ENCODE data around the gene RAD18. TPM values are rescaled to one million over a fixed set of nuclear protein-coding genes. Genes with fewer than 3 reads are reported as not detected.

Gene RAD18
- polyA plus RNA-seq, 1 donor from 2014 or later = 4.7 TPM

DNA sequence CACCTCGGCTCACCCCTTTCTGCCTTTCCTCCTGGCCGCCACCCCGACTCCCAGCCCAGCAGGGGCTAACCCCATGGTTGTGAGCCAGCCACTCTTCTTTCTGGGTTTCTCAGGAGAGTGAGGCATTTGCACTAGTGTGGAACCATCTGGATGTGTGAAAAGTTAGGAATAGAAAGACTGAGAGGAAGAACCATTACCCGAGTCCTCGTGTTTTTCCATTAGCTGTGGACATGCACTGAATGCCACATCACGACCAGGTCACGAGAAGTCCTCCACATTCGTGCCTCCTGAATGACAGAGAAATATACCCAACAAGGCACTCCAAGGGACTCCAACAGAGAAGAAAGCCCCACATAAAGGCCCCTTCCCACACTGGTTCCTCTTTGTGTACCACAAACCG, 18.0 kb upstream of the RAD18 start:
- Histone ChIP-seq H3K9me2 (ENCODE audit: insufficient read depth, low read length) (no peaks in the 10 kb centered on the region), H3K4me3 (ENCODE audit: low read length) (no peak overlapping the region), H3K27ac (ENCODE audit: low read length) (no peak overlapping the region), H3K4me2 (ENCODE audit: low read length) (no peak overlapping the region), H3K9me3 (ENCODE audit: low read length) (no peaks in the 10 kb centered on the region), H3F3A (ENCODE audit: insufficient read depth, low read length, poor library complexity, severe bottlenecking) (no peaks in the 10 kb centered on the region), H2AFZ (ENCODE audit: low read depth, low read length) (no peak overlapping the region), H3K79me2 (replicated peaks; ENCODE audit: insufficient read depth, low read length) (no peaks in the 10 kb centered on the region), H4K20me1 (ENCODE audit: insufficient read depth) (no peaks in the 10 kb centered on the region), H3K36me3 (ENCODE audit: insufficient read depth, low read length) (no peaks in the 10 kb centered on the region), H3K9ac (ENCODE audit: low read length) (no peak overlapping the region), H3K27me3 (ENCODE audit: insufficient read depth, low read depth, low read length) (no peaks in the 10 kb centered on the region)
- TF ChIP-seq SMC3 (conservative IDR thresholded peaks at IDR 0.05; ENCODE audit: poor library complexity) (no peak), RAD21 (conservative IDR thresholded peaks at IDR 0.05) (no peak), EP300 (conservative IDR thresholded peaks at IDR 0.05; ENCODE audit: poor library complexity, severe bottlenecking) (no peak), TAF1 (IDR thresholded peaks at IDR 0.05; ENCODE audit: low read depth) (no peak), POLR2AphosphoS5 (IDR thresholded peaks at IDR 0.05) (no peak), MXI1 (conservative IDR thresholded peaks at IDR 0.05; ENCODE audit: poor library complexity, severe bottlenecking) (no peak), EZH2 (IDR thresholded peaks at IDR 0.05; ENCODE audit: borderline replicate concordance, insufficient read depth, low read length, poor library complexity, severe bottlenecking) (no peak)
- TF ChIP-seq, protein P1, sequence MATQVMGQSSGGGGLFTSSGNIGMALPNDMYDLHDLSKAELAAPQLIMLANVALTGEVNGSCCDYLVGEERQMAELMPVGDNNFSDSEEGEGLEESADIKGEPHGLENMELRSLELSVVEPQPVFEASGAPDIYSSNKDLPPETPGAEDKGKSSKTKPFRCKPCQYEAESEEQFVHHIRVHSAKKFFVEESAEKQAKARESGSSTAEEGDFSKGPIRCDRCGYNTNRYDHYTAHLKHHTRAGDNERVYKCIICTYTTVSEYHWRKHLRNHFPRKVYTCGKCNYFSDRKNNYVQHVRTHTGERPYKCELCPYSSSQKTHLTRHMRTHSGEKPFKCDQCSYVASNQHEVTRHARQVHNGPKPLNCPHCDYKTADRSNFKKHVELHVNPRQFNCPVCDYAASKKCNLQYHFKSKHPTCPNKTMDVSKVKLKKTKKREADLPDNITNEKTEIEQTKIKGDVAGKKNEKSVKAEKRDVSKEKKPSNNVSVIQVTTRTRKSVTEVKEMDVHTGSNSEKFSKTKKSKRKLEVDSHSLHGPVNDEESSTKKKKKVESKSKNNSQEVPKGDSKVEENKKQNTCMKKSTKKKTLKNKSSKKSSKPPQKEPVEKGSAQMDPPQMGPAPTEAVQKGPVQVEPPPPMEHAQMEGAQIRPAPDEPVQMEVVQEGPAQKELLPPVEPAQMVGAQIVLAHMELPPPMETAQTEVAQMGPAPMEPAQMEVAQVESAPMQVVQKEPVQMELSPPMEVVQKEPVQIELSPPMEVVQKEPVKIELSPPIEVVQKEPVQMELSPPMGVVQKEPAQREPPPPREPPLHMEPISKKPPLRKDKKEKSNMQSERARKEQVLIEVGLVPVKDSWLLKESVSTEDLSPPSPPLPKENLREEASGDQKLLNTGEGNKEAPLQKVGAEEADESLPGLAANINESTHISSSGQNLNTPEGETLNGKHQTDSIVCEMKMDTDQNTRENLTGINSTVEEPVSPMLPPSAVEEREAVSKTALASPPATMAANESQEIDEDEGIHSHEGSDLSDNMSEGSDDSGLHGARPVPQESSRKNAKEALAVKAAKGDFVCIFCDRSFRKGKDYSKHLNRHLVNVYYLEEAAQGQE (IDR thresholded peaks at IDR 0.05; ENCODE audit: borderline replicate concordance) = no peak
- TF ChIP-seq, protein P2, sequence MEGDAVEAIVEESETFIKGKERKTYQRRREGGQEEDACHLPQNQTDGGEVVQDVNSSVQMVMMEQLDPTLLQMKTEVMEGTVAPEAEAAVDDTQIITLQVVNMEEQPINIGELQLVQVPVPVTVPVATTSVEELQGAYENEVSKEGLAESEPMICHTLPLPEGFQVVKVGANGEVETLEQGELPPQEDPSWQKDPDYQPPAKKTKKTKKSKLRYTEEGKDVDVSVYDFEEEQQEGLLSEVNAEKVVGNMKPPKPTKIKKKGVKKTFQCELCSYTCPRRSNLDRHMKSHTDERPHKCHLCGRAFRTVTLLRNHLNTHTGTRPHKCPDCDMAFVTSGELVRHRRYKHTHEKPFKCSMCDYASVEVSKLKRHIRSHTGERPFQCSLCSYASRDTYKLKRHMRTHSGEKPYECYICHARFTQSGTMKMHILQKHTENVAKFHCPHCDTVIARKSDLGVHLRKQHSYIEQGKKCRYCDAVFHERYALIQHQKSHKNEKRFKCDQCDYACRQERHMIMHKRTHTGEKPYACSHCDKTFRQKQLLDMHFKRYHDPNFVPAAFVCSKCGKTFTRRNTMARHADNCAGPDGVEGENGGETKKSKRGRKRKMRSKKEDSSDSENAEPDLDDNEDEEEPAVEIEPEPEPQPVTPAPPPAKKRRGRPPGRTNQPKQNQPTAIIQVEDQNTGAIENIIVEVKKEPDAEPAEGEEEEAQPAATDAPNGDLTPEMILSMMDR (IDR thresholded peaks at IDR 0.05; ENCODE audit: poor library complexity, severe bottlenecking) = no peak

DNA sequence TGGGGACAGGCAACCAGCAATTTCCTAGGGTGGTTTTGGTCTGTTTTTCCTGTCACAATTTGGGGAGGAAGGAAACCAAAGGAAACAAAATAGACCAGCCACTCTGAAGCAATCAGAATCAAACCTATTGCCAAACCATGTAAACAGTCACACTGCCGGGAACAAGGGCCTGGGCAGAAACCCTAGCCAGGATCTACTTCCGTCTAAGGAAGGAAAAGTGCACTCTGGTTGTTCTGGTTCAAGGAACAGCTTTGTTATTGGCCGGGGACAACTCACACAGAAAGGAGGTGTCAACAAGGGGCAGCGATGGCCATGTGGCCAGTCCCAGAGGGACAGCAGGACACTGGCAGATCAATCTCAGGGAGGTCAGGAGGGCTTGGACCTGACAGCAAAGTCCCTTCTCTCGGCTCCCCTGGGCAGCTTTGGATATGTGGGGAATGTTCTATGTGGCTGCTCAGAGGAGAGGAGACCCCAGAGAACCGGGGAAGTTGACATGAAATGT, 17.5 kb upstream of the RAD18 start:
- no peaks in the 10 kb centered on the region for H3K36me3 ChIP-seq (ENCODE audit: insufficient read depth, low read length)
- TF ChIP-seq MXI1 (conservative IDR thresholded peaks at IDR 0.05; ENCODE audit: poor library complexity, severe bottlenecking) = no peak
- no peaks in the 10 kb centered on the region for H3F3A ChIP-seq (ENCODE audit: insufficient read depth, low read length, poor library complexity, severe bottlenecking)
- H3K9ac ChIP-seq (ENCODE audit: low read length) = no peak overlapping the region
- H3K27ac ChIP-seq (ENCODE audit: low read length) = no peak overlapping the region
- no peaks in the 10 kb centered on the region for H3K27me3 ChIP-seq (ENCODE audit: insufficient read depth, low read depth, low read length)
- H3K4me2 ChIP-seq (ENCODE audit: low read length) = no peak overlapping the region
- H3K9me2 ChIP-seq (ENCODE audit: insufficient read depth, low read length) = no peaks in the 10 kb centered on the region
- no peaks in the 10 kb centered on the region for H4K20me1 ChIP-seq (ENCODE audit: insufficient read depth)
- H3K4me3 ChIP-seq (ENCODE audit: low read length) = no peak overlapping the region
- no peaks in the 10 kb centered on the region for H3K9me3 ChIP-seq (ENCODE audit: low read length)
- H3K79me2 ChIP-seq (replicated peaks; ENCODE audit: insufficient read depth, low read length) = no peaks in the 10 kb centered on the region
- H2AFZ ChIP-seq (ENCODE audit: low read depth, low read length) = no peak overlapping the region

DNA sequence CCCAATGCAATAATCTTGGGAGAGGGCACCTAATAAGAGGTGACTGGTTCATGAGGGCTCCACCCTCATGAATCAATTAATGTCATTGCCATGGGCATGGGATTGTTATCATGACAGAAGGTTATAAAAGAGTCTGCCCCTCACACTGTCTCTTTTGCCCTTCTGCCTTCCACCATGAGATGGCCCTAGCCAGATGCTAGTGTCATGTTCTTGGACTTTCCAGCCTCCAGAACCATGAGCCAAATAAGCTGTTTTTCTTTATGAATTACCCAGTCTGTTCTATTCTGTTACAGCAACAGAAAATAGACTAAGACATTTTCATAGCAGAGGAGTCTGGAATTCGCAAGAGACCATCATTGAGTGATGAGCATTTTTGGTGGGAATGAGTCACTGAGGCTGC, 16.0 kb upstream of the RAD18 start:
- Histone ChIP-seq H3K79me2 (replicated peaks; ENCODE audit: insufficient read depth, low read length) (no peaks in the 10 kb centered on the region), H2AFZ (ENCODE audit: low read depth, low read length) (no peak overlapping the region), H3K4me2 (ENCODE audit: low read length) (no peak overlapping the region), H3K27ac (ENCODE audit: low read length) (no peak overlapping the region), H4K20me1 (ENCODE audit: insufficient read depth) (no peaks in the 10 kb centered on the region), H3F3A (ENCODE audit: insufficient read depth, low read length, poor library complexity, severe bottlenecking) (no peaks in the 10 kb centered on the region), H3K27me3 (ENCODE audit: insufficient read depth, low read depth, low read length) (no peaks in the 10 kb centered on the region), H3K9me2 (ENCODE audit: insufficient read depth, low read length) (no peaks in the 10 kb centered on the region), H3K4me3 (ENCODE audit: low read length) (no peak overlapping the region), H3K36me3 (ENCODE audit: insufficient read depth, low read length) (no peaks in the 10 kb centered on the region), H3K9me3 (ENCODE audit: low read length) (no peaks in the 10 kb centered on the region), H3K9ac (ENCODE audit: low read length) (no peak overlapping the region)
- TF ChIP-seq RAD21 (conservative IDR thresholded peaks at IDR 0.05) = no peak
